ENCODE measurements around the gene NIPAL3. TPM values are rescaled to one million over a fixed set of nuclear protein-coding genes. Genes with fewer than 3 reads are reported as not detected.

NIPAL3 gene
- total RNA-seq, 1 experiment from 2014 or later = 16.6 TPM

DNA sequence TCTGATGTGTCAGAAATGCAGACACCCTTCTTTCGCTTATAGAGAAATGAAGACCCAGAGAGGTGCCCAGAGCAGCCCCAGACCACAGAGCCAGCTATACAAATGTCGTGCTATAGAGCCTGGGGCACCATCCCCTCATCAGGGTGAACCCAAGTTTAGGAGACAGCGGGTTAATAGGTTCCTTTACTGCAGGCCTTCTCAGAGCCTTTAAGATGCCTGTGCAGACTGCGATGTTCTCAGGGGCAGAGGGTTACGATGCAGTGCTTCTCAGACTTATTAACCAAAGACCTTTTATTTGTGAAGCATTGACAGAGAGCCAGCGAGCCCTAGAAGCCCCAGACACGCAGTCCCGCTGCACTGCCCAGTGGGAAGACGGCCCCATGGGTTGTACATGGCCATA, 48.9 kb upstream of the NIPAL3 start:
- TF ChIP-seq TCF7L2 (IDR thresholded peaks at IDR 0.05; ENCODE audit: borderline replicate concordance, extremely low read depth, insufficient read depth, insufficient read length) (no peak), YY1 (IDR thresholded peaks at IDR 0.05; ENCODE audit: extremely low read depth, insufficient replicate concordance, low read depth, low read length) (no peak), ELF1 (IDR thresholded peaks at IDR 0.05; ENCODE audit: borderline replicate concordance, low read depth) (no peak), ZNF274 (IDR thresholded peaks at IDR 0.05; ENCODE audit: low read depth, low read length) (no peak), POLR2A (IDR thresholded peaks at IDR 0.05; ENCODE audit: borderline replicate concordance, extremely low read depth, insufficient read depth, insufficient read length) (no peak), CEBPB (IDR thresholded peaks at IDR 0.05; ENCODE audit: low read depth) (no peak), SRF (IDR thresholded peaks at IDR 0.05; ENCODE audit: low read depth) (no peak), POLR2AphosphoS5 (IDR thresholded peaks at IDR 0.05; ENCODE audit: low read depth, low read length) (no peak), FOSL1 (IDR thresholded peaks at IDR 0.05; ENCODE audit: low read depth) (no peak), CBX3 (IDR thresholded peaks at IDR 0.05; ENCODE audit: low read depth) (no peak), EZH2 (IDR thresholded peaks at IDR 0.05) (no peak), EZH2phosphoT487 (IDR thresholded peaks at IDR 0.05; ENCODE audit: borderline replicate concordance) (no peak), ZFX (IDR thresholded peaks at IDR 0.05) (no peak), EGR1 (IDR thresholded peaks at IDR 0.05; ENCODE audit: low read depth) (no peak), JUND (IDR thresholded peaks at IDR 0.05) (no peak), SIN3A (IDR thresholded peaks at IDR 0.05; ENCODE audit: low read depth) (no peak)
- TF ChIP-seq, protein P1, sequence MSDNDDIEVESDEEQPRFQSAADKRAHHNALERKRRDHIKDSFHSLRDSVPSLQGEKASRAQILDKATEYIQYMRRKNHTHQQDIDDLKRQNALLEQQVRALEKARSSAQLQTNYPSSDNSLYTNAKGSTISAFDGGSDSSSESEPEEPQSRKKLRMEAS (IDR thresholded peaks at IDR 0.05) = no peak
- TF ChIP-seq, protein P2, sequence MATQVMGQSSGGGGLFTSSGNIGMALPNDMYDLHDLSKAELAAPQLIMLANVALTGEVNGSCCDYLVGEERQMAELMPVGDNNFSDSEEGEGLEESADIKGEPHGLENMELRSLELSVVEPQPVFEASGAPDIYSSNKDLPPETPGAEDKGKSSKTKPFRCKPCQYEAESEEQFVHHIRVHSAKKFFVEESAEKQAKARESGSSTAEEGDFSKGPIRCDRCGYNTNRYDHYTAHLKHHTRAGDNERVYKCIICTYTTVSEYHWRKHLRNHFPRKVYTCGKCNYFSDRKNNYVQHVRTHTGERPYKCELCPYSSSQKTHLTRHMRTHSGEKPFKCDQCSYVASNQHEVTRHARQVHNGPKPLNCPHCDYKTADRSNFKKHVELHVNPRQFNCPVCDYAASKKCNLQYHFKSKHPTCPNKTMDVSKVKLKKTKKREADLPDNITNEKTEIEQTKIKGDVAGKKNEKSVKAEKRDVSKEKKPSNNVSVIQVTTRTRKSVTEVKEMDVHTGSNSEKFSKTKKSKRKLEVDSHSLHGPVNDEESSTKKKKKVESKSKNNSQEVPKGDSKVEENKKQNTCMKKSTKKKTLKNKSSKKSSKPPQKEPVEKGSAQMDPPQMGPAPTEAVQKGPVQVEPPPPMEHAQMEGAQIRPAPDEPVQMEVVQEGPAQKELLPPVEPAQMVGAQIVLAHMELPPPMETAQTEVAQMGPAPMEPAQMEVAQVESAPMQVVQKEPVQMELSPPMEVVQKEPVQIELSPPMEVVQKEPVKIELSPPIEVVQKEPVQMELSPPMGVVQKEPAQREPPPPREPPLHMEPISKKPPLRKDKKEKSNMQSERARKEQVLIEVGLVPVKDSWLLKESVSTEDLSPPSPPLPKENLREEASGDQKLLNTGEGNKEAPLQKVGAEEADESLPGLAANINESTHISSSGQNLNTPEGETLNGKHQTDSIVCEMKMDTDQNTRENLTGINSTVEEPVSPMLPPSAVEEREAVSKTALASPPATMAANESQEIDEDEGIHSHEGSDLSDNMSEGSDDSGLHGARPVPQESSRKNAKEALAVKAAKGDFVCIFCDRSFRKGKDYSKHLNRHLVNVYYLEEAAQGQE (IDR thresholded peaks at IDR 0.05; ENCODE audit: low read depth) = no peak
- TF ChIP-seq, protein P3, sequence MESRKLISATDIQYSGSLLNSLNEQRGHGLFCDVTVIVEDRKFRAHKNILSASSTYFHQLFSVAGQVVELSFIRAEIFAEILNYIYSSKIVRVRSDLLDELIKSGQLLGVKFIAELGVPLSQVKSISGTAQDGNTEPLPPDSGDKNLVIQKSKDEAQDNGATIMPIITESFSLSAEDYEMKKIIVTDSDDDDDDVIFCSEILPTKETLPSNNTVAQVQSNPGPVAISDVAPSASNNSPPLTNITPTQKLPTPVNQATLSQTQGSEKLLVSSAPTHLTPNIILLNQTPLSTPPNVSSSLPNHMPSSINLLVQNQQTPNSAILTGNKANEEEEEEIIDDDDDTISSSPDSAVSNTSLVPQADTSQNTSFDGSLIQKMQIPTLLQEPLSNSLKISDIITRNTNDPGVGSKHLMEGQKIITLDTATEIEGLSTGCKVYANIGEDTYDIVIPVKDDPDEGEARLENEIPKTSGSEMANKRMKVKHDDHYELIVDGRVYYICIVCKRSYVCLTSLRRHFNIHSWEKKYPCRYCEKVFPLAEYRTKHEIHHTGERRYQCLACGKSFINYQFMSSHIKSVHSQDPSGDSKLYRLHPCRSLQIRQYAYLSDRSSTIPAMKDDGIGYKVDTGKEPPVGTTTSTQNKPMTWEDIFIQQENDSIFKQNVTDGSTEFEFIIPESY (IDR thresholded peaks at IDR 0.05; ENCODE audit: extremely low read depth, insufficient replicate concordance, low read length) = no peak
- TF ChIP-seq, protein P4, sequence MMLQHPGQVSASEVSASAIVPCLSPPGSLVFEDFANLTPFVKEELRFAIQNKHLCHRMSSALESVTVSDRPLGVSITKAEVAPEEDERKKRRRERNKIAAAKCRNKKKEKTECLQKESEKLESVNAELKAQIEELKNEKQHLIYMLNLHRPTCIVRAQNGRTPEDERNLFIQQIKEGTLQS (IDR thresholded peaks at IDR 0.05) = no peak
- no peak overlapping the region for H3K4me3 ChIP-seq (replicated peaks in 1 of 2; ENCODE audit: low read depth in 1 of 2, low read length in 2 of 2)
- no peak overlapping the region; the same call in 1 of the 2 replicates for H3K4me2 ChIP-seq (ENCODE audit: low read length)
- peaks cover 44 to 64% of the 10 kb centered on the region in 2 experiments for H3K4me1 ChIP-seq (ENCODE audit: control insufficient read depth in 1 of 2, insufficient read depth in 2 of 2, low read length in 2 of 2)
- intact Hi-C loops (cut with micrococcal nuclease) = no loop called here
- ATAC-seq (no peak), DNase-seq (ENCODE audit: low read depth, low spot score) (no peak)
- POLR2A ChIA-PET = no interaction called here
- H3K79me2 ChIP-seq (ENCODE audit: insufficient read depth, low read length) = no peaks in the 10 kb centered on the region
- no peaks in the 10 kb centered on the region for H3K9me3 ChIP-seq (ENCODE audit: control insufficient read depth in 1 of 2, insufficient read depth in 1 of 2, low read depth in 1 of 2, low read length in 2 of 2)
- H3K9ac ChIP-seq (ENCODE audit: low read length) = no peak overlapping the region
- CTCF ChIA-PET = interaction anchor here (1.0 to 1.9 kb wide), 3 partner anchors 49 to 167 kb away, joined by 3 to 7 read pairs (median 5); partner anchors contain the start of gene NIPAL3
- no peaks in the 10 kb centered on the region for H3K27me3 ChIP-seq (ENCODE audit: insufficient read depth, low read length)
- H3K27ac ChIP-seq (ENCODE audit: low read depth, low read length) = no peak overlapping the region
- no peaks in the 10 kb centered on the region for H3K9me2 ChIP-seq (ENCODE audit: insufficient read depth)
- BruUV-seq (replicated peaks) = no TSS peak
- no peak overlapping the region for H2AFZ ChIP-seq (ENCODE audit: low read depth, low read length, poor library complexity, severe bottlenecking)
- no peaks in the 10 kb centered on the region for H4K20me1 ChIP-seq (ENCODE audit: insufficient read depth)
- H3K36me3 ChIP-seq (ENCODE audit: control insufficient read depth in 1 of 2, insufficient read depth in 2 of 2, low read length in 2 of 2) = no peaks in the 10 kb centered on the region
- RAD21 ChIA-PET (ENCODE audit: low non-redundant PET in 1 of 2, low total read pairs in 2 of 2, uncharacterized antibody in 2 of 2, unreplicated experiment in 2 of 2) = interaction anchor here in 1 of 2 experiments (0.6 kb wide), 1 partner anchor 842 kb away, joined by 3 read pairs; no protein-coding TSS in a partner anchor

Measured in HCT116 (cell line).